Panc1 (cell line): ENCODE data around the gene WAS. TPM values are rescaled to one million over a fixed set of nuclear protein-coding genes. Genes with fewer than 3 reads are reported as not detected.
"Not testable (repeated sequence)": the region's sequence is repeated elsewhere in the genome, so short reads cannot be mapped to it uniquely, and the experiment has no call there.

Experiments used
- ATAC-seq: fragments of 200-7000 bp; cut with Tn5 transposase; 2 replicates; pipeline ENCODE4 v1.9.1; 2020; ENCODE audit warnings: mild to moderate bottlenecking, moderate library complexity
- BruUV-seq: library from RNA; stranded (reverse); fragments of 400-500 nt; replicated peaks from 2 replicates; lab custom pipeline; 2021; lab: Mats Ljungman, UMichigan
- CTCF ChIA-PET: fragments of 300-600 bp; sonication (Branson Sonifier 250); formaldehyde crosslinking; loops from one replicate; lab custom pipeline; 2022; ENCODE audit warnings: antibody characterized with exemption; lab: Charles Lee
- POLR2A ChIA-PET: fragments of 300-600 bp; sonication (Branson Sonifier 250); formaldehyde crosslinking; loops from one replicate; lab custom pipeline; 2022; ENCODE audit warnings: antibody characterized with exemption; lab: Charles Lee
- DNase-seq: peaks from one replicate; pipeline ENCODE4 v3.0.0-alpha.2; 2010; ENCODE audit warnings: low read depth, low spot score
- H3K27ac ChIP-seq: 2 replicates; pipeline ENCODE4 v1.5.1; 2011; ENCODE audit warnings: mild to moderate bottlenecking, low read length, inconsistent platforms
- H3K27me3 ChIP-seq: fragments of 200-500 bp; sonication (Bioruptor generic); 2 replicates; pipeline ENCODE4 v1.6.0; 2014; ENCODE audit warnings: low read length, inconsistent platforms; ENCODE audit not compliant: control insufficient read depth, insufficient read depth
- H3K36me3 ChIP-seq: fragments of 200-500 bp; sonication (Bioruptor generic); 2 replicates; pipeline ENCODE4 v1.5.1; 2014; ENCODE audit warnings: inconsistent platforms, mild to moderate bottlenecking, low read length, moderate library complexity; ENCODE audit not compliant: control insufficient read depth, insufficient read depth
- H3K4me1 ChIP-seq: 2 replicates; pipeline ENCODE4 v1.5.1; 2011; ENCODE audit warnings: inconsistent platforms, mild to moderate bottlenecking, low read length, moderate library complexity; ENCODE audit not compliant: control insufficient read depth, insufficient read depth
- H3K4me3 ChIP-seq, 2 experiments: 2 replicates each; pipeline ENCODE4 v1.5.1; 2011 to 2012; ENCODE audit warnings: low read depth in 2 of 2, low read length in 2 of 2, mild to moderate bottlenecking in 2 of 2, inconsistent platforms in 1 of 2, moderate library complexity in 1 of 2
- H3K9me3 ChIP-seq: fragments of 200-500 bp; sonication (Bioruptor generic); 2 replicates; pipeline ENCODE4 v1.5.1; 2014; ENCODE audit warnings: low read depth, mild to moderate bottlenecking, inconsistent platforms, low read length, moderate library complexity; ENCODE audit not compliant: control insufficient read depth, insufficient read depth
- CTCF ChIP-seq: fragments of 450-650 bp; IDR thresholded peaks from 2 replicates; pipeline ENCODE4 v1.5.1; 2017; ENCODE audit warnings: mild to moderate bottlenecking
- POLR2AphosphoS5 ChIP-seq: IDR thresholded peaks from 2 replicates; pipeline ENCODE4 v1.6.1; 2012; ENCODE audit warnings: mild to moderate bottlenecking, low read depth, low read length, moderate library complexity
- REST ChIP-seq, 2 experiments: IDR thresholded peaks; 2 replicates each; pipeline ENCODE4 v1.6.1; 2011 to 2012; ENCODE audit warnings: low read depth in 2 of 2, control low read depth in 1 of 2, low read length in 1 of 2, mild to moderate bottlenecking in 1 of 2, moderate library complexity in 1 of 2; ENCODE audit not compliant: insufficient read depth in 1 of 2
- SIN3A ChIP-seq: IDR thresholded peaks from 2 replicates; pipeline ENCODE4 v1.6.1; 2012; ENCODE audit warnings: low read depth, mild to moderate bottlenecking, low read length, moderate library complexity, borderline replicate concordance; ENCODE audit not compliant: insufficient read depth
- TCF7L2 ChIP-seq: IDR thresholded peaks from 2 replicates; pipeline ENCODE4 v1.6.1; 2011; ENCODE audit warnings: mild to moderate bottlenecking, low read depth, low read length, inconsistent platforms
- in situ Hi-C: cut with HindIII; loops from 2 replicates; pipeline ENCODE4 v1.10.0; 2016; ENCODE audit warnings: low sequenced_read_pairs, low pct_unique_long_range_greater_than_20kb
- intact Hi-C: fragments of 100-400 bp; cut with micrococcal nuclease; formaldehyde crosslinking; loops from one replicate; pipeline ENCODE4 v1.10.0; 2022; ENCODE audit not compliant: unreplicated experiment
- total RNA-seq: library from RNA; stranded (reverse); gene quantifications from one replicate; pipeline ENCODE4 v1.2.1, GENCODE V29; 2021; ENCODE audit not compliant: unreplicated experiment

The WAS gene
- total RNA-seq, 1 experiment from 2014 or later = 0.82 TPM

- Histone ChIP-seq H3K36me3 (no peaks in the 10 kb centered on the region), H3K4me3 (no peak overlapping the region), H3K27me3 (no peaks in the 10 kb centered on the region), H3K4me1 (no peaks in the 10 kb centered on the region), H3K27ac (no peak overlapping the region), H3K9me3 (no peaks in the 10 kb centered on the region)
- CTCF ChIA-PET = no interaction called here
- POLR2A ChIA-PET = no interaction called here
- in situ Hi-C loops (no loop called here), intact Hi-C loops (no loop called here)
- DNase-seq = no peak
- peak; percentile 60 for ATAC-seq
- TF ChIP-seq CTCF (no peak), REST (IDR thresholded peaks at IDR 0.05; ENCODE audit: insufficient read depth in 1 of 2, low read depth in 2 of 2, low read length in 1 of 2) (no peak), TCF7L2 (no peak), SIN3A (no peak), POLR2AphosphoS5 (no peak)
- BruUV-seq = no TSS peak
These were observed 5.8 kb downstream of the WAS start for GRCh38 chrX:48689208-48689920.

GRCh38 chrX:48691746-48692145, 8.1 kb downstream of the WAS start:
- CTCF ChIA-PET, H3K36me3 ChIP-seq, DNase-seq, H3K9me3 ChIP-seq, intact Hi-C loops, H3K27ac ChIP-seq, in situ Hi-C loops, H3K4me3 ChIP-seq, BruUV-seq, H3K27me3 ChIP-seq, POLR2A ChIA-PET, ATAC-seq, H3K4me1 ChIP-seq: not testable (repeated sequence)

- Histone ChIP-seq H3K27me3 (no peaks in the 10 kb centered on the region), H3K9me3 (no peaks in the 10 kb centered on the region), H3K4me3 (peak overlapping the region in 1 of 2 experiments; percentile 85; a peak in 1 of 4 replicates), H3K4me1 (peaks cover 8% of the 10 kb centered on the region), H3K36me3 (no peaks in the 10 kb centered on the region), H3K27ac (no peak overlapping the region)
- intact Hi-C loops (no loop called here), in situ Hi-C loops (no loop called here)
- BruUV-seq = no TSS peak
- ATAC-seq (no peak), DNase-seq (no peak)
- TF ChIP-seq SIN3A (no peak), TCF7L2 (no peak), REST (IDR thresholded peaks at IDR 0.05; ENCODE audit: insufficient read depth in 1 of 2, low read depth in 2 of 2, low read length in 1 of 2) (no peak), CTCF (no peak), POLR2AphosphoS5 (no peak)
- ChIA-PET CTCF (no interaction called here), POLR2A (no interaction called here)
These were observed 11.4 kb downstream of the WAS start for GRCh38 chrX:48694776-48695533.
